Central memory CD4-positive, alpha-beta T cell (primary cell): Measurements from ENCODE around the gene PHYKPL.
"Not testable (repeated sequence)": the region's sequence is repeated elsewhere in the genome, so short reads cannot be mapped to it uniquely, and the experiment has no call there.

ENCODE experiments used
- DNase-seq: peaks from one replicate; pipeline ENCODE4 v3.0.0; 2022

The PHYKPL gene

DNA sequence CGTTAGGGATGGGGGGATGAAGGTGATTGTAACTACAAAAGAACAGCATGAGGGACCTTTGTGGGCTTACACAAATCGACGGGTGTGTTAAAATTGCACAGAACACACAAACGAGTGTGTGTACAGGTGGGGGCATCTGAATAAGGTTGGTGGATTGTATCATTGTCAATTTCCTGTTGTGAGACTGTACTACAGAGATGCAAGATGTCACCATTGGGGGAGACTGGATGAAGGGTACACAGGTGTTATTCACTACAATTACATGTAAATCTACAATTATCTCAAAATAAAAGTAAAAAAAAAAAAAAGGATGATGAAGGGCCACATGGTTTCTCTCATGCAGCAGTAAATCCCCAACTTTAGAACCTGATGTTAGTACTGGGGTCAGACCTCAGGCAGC lies 31.4 kb upstream of the PHYKPL start:
- DNase-seq: no peak

DNA sequence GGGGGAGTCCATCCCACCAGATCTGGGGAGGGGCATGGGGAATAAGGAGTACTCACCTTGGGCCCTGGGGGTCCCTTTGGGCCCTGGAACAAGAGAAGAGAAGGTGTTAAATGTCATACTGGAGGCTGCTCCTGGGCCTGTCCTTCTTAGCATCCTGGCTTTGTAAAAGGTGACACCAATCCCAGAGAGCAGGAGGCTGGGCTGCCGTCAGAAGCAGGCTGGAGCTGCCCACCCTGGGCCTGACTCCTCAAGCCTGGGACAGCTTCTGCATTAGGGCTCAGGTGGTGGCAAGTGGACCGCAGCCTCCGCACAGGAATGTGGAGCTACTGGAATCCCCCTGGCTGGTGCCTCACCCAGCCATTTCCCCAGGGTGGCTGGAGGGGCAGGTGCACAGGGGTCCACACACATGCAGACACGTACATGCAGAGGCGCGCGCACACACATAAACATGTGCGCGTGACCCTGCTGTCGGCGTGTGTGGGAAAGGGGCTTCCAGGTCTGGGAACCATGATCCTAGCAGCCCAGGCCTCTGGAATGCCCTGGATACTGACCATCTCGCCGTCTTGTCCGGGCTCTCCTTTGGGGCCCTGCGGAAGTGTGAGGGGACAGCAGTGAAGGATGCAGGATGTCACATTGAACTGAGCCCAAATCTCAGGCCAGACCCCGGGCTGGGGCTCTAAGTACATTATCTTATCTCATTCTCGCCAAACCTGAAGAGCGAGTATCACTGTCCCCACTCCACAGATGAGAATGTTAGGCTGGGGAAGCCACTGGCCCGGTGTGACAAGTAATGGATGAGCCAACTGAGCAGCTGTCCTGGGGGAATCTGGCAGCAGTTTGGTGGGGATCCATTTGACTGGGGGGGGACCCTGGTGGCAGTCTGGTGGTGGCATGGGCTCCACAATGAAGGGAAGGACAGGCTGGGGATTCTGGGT lies 29.3 kb upstream of the PHYKPL start:
- no peak for DNase-seq

DNA sequence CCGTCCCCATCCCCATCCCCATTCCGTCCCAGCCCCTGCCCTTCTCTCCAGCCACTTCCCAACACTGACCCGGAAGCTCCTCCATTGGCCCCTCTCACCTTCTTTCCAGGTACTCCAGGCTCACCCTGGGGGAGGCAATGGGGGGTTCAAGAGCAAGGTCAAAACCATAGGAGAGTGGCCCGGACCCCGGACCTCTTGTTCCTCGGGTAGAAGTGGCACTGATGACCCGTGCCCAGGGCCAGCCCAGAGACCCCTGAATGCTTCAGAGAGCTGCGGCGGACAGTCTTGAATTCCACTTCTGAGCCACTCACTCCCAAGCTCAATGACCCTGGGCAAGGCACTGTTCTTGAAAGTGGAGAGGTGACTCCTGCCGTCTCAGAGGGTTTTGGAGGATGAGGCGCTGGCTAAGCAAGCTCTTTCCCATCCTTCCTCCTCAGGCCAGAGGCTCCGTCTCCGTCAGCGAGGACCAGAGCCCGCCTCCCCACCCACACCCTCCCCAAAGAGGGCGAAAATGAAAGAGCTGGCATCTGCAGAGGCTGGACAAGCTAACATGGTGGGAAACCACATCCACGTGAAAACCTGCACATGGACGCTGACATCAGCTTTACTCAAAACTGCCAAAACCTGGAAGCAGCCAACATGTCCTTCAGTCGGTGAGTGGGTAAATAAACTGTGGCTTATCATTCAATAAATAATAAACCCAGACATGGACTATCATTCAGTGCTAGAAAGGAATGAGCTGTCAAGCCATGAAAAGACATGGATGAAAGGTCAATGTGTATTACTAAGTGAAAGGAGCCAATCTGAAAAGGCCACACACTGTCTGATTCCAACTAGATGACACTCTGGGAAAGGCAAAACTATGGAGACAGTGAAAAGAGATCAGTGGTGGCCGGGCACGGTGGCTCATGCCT lies 27.3 kb upstream of the PHYKPL start:
- DNase-seq: no peak

DNA sequence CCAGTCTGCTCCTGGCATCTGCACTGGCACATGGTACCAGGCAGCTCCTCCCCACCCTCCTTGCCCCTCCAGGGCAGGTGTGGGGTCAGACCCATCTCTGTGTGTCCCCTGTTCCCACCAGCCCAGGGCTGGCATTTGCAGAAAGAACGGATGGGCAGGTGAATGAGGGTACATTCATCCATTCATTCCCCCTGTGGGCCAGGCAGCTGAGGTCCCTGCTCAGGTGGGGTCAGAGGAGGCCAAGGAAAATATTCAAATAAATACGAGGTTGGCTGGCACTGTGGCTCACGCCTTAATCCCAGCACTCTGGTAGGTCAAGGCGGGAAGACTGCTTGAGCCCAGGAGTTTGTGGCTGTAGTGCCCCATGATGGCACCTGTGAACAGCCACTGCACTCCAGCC lies 25.0 kb upstream of the PHYKPL start:
- DNase-seq: no peak

DNA sequence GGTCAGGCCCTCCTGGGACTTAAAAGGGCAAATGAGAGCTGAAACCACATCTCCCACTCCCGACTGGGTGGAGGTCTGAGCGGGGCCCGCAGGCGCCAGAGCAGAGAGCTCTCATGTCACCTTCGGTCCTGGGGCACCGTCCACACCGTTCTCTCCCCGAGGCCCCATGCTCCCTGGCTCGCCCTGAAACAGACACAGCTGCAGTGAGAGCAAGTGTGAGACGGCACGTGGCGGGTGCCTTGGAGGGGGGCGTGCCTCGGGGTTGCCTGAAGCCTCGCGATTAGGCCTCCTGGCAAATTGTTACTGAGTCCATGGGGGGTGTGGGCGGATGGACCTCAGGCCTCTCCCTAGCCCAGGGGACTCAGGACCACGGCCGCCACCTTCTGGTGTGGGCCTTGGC lies 24.1 kb upstream of the PHYKPL start:
- DNase-seq: no peak

DNA sequence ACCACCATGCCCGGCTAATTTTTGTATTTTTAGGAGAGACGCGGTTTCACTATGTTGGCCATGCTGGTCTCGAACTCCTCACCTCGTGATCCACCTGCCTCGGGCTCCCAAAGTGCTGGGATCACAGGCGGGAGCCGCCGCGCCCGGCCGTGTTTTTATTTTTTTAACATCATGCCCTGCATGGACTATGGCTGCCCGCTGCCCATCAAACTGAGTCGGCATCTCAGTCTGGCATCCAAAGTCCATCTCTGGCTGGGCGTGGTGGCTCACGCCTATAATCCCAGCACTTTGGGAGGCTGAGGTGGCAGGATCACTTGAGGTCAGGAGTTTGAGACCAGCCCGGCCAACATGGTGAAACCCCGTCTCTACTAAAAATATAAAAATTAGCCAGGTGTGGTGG lies 21.0 kb upstream of the PHYKPL start:
- not testable (repeated sequence) for DNase-seq

DNA sequence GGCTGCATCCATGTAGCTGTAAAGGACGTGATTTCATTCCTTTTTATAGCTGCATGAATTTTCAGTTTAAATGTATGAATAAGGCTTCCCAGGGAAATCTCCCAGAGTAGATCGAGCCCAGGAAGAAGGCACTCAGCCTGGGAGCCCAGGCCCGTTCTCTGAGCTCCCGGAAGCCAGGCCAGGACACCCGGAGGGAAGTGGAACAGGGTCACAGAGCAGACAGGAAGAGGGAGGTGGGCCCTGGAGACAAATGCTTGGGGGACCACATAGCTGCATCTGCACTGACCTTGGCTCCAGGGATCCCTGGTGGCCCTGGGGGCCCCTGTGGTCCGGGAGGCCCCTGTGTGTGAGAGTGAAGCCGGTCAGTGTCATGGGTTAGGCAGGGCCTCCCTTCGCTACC lies 19.7 kb upstream of the PHYKPL start:
- no peak for DNase-seq

DNA sequence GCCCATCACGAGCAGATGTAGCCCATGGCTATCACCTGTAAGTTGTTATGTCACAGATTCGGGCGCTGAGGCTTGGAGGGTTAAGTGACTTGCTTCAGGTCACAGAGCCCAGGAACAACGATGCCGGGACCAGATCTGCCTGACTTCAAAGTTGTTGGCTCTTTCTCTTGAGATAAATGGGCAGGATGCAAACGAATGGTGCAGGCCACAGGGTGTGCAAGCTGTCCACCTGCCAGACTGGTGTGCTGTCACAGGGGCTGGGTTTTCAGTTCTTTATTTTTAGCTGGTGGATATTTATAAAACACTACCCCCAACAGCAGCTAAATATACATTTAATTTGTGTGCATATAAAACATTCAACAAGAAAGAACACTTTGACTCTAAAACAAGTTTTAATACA lies 17.7 kb upstream of the PHYKPL start:
- DNase-seq: no peak

DNA sequence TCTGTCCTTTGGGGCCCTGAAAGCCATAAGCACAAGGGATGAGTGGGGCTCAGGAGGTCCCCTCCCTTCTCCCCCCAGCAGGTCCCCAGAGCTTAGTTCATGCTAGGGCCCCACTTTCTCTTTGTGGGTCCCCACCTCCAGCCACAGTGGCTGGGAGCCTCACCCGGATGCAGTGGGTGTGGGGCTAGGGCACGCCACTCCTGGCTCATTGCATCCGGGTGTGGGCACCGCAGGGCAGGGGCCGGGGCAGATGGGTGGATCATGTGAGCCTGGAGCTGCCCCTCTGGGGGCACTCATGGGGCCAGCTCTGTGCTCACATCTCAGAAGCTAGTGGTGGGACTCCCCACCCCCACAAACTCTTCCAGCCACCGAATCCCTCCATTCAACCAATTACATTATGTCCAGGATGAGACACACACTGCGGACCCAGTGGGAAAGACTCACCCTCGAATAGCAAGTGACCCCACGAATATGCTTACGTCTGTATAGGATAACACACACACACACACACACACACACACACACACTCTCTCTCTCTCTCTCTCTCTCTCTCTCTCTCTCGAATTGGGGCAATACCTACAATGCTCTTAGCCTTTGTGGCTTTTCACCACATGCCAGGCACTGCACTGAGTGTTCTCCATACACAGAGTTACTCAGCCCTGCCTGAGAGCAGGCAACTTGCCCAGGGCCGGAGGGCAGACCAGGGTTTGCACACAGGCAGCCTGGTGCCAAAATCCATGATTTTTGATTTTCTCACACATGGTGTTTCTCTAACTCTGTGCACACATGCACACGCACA lies 16.8 kb upstream of the PHYKPL start:
- DNase-seq: peak; percentile 27

DNA sequence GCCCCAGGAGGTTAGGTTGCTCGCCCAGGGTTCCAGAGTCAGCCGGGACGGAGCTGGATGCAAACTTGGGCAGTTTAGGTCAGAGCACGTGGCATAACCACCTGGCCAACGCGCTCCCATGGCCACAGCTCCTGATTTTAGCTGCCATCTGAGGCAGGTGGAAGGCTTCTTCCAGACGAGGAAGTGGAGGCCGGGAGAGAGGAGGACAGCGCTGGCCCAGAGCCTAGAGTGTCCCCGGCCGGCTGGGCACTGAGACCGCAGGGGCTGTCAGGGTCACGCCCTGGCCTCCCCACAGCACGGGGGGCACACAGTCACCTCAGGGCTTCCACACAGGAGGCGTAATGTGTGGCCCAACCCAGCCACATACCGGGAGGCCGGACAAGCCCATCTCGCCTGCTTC lies 16.1 kb upstream of the PHYKPL start:
- DNase-seq: no peak

DNA sequence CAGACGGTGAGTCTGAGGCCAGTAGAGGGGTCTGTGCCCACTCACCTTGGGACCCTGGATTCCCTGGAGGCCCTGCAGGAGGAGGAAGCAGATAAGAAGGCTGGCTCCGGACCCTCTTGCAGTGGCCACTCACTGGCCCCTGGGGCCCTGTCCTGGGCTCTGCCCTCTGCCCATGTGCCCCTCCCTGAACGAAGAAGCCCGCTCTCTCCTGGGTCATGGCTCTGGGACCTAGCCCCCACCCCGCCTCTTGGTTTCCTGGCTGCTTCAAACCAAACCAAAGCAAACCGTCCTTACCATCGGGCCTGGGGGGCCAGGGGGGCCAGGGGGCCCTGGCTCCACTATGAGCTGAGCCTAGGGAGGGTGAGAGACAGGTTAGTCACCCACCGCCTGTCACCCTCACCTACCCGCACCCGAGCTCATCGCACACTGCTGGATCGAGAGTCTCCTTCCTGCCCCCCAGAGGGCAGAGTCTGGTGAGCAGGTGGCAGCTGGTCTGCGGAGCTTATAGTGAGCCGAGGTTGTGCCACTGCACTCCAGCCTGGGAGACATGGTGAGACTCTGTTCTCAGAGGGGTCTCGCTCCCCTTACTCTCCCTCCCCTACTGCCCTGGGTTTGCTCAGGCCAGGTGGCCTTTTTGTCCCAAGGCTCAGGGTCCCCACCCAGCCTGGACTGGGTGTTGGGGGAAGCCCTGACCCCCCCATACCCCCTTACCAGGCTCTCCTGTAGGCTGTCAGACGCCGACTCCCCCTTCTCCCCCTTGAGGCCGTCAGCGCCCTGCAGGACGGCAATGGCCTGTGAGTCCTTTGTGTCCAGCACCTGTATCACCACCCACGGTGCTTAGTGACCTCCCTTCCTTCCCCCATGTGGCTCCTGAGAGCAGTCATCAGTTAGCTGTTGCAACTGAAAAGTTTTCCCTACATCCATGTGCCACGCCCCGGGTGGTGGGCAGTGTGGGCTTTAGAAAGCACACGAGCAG lies 15.2 kb upstream of the PHYKPL start:
- DNase-seq: no peak

DNA sequence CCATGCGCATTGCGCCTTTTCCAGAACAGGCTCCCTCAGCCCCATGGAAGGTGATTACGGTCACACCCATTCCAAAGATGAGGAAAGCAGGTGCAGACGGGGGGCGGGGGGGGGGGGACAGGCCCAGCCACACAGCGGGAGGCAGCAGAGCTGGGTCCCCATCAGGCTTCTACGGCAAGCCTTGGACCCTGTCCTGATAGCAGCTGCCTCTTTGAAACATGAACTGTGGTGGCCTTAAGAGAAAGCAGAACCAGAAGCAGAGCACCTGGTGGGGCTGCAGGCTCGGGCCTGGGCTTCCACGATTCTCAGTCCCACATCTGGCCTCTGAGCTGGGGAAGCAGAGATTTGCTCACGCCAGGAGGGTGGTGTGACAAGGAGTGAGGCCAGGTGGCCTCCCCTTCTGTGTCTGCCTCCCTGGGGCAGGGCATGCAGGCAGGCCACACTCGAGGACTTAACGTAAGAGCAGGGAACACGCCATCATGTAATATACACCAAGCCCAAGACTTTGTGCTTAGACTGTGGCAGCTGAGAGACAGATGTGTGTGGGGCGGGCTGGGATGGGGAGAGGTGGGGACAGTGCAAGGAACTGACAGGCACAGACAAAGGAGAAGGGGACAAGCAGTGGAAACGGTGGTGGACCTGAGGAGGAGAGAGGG lies 14.2 kb upstream of the PHYKPL start:
- no peak for DNase-seq

DNA sequence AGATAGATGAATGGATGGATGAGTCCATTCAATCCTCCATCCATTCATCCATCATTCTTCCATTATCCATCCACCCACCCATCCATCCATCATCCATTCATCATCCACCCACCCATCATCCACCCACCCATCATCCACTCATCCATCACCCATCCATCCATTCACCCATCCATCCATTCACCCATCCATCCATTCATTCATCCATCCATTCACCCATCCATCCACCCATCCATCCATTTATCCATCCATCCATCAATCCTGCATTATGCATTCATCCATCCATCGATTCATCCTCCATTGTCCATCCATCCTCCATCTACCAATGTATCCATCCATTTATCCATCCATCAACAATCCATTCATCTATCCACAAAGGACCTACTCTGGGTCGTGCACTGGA lies 12.8 kb upstream of the PHYKPL start:
- no peak for DNase-seq

DNA sequence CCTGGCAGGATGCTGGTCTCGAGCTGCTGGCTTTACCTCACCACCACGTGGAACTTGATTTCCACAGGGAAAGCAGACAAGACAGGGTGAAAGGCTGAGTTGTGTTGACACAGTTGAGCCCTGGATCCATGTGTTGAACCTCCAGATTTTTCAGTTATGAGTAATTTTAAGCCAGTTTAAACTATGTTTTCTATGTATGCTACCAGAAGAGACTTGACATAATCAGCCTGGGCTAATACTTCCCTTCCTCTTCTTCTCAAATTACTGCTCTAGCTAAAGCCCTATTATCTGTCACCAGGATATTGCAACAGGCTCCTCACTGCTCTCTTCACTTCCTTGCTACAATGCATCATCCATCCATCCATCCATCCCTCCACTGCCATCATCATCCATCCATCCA lies 12.0 kb upstream of the PHYKPL start:
- no peak for DNase-seq

DNA sequence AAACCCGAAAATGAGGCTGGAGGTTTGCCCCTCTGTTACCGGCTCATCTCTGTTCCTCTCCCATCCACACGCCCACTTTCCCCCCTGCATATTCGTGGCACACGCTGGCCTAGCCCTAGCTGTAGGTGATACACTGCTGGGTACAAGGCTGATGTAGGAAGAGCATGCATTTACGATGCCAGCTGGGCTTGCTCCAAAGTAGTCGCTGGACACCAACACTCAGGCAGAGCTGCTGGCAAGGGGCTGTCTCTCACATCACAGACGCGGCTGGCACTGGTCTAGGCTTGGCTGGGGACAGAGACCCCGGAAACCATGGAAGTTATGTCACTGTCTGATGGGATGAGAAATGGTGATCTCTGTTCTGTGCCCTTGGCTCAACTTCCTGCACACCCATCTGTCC lies 9.8 kb upstream of the PHYKPL start:
- no peak for DNase-seq

DNA sequence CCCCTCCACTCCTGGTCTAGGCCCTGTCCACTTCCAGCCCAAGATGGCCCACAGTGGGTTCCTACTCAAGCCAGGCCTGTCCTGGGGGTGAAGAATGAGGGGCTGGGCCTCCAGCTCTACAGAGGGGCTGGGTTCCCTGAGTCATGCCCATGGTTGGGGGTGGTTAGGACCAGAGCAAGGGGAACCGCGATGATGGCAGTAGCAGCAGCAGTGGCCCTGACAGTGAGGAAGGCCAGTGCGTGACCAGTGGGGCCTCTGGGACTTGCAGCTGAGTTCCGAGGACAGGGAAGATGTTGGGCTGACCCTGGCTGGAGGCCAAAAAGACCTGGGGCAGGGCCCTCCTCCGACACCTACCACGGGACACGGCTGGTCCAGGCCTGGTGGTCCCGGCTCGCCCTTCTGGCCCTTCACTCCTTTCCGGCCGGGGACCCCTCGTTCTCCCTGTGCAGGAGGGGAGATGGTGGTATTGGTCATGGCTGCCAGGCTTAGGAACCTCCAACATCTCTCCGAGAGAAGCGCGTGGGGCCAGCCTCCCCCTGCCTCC lies 9.2 kb upstream of the PHYKPL start:
- DNase-seq: no peak

DNA sequence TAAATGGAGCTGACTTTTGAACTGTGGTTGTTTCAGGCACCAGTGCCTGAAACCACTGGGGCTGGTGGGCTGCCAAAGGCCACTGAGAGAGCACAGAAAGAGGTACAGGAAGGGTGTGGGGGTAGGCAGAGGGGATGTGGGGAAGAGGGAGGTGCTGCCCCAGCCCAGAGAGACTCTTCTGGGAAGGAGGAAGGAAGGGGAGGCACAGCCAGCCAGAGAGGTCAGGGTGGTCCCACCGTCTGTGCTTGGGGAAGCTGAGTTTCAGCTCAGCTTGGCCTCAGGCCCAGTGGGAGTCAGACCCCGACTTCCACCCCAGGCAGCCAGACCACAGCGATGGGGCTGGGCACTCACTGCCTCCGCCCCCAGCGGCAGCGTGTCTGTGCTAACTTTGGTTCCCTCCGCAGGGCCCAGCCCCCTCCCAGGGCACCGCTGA lies 8.6 kb upstream of the PHYKPL start:
- no peak for DNase-seq

DNA sequence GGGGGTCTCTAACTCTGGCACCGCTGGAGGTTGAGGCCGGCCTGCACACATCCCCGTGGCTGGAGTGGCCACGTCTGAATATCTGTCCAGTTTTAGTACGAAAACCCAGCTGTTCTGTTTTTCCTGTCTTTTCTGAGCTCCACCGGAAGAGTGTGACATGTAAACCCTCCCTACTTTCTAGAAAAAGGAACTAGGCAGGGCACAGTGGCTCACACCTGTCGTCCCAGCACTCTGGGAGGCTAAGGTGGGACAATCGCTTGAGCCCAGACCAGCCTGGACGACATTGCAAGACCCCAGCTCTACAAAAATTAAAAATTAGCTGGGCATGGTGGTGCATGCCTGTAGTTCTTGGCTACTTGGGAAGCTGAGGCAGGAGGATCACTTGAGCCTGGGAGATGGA lies 8.2 kb upstream of the PHYKPL start:
- DNase-seq: no peak

DNA sequence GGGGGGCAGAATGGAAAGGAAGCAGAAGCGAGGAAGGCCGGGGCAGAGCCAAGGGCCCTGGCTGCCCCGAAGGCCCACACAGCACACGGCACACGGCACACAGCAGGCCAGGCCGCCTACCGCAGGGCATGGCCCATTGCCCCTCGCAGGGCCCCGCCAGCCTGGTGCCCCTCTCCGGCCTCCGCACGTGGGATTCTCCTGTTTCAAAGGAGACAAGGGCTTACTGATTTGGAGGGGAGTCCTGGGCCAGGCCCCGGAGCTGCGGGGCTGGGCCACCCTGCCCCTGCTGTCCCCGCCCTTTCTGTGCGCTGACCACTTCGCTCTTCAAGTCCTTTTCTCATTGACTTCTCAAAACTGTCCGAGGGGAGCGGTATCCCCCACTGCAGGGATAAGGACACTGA lies 7.7 kb upstream of the PHYKPL start:
- DNase-seq: no peak

DNA sequence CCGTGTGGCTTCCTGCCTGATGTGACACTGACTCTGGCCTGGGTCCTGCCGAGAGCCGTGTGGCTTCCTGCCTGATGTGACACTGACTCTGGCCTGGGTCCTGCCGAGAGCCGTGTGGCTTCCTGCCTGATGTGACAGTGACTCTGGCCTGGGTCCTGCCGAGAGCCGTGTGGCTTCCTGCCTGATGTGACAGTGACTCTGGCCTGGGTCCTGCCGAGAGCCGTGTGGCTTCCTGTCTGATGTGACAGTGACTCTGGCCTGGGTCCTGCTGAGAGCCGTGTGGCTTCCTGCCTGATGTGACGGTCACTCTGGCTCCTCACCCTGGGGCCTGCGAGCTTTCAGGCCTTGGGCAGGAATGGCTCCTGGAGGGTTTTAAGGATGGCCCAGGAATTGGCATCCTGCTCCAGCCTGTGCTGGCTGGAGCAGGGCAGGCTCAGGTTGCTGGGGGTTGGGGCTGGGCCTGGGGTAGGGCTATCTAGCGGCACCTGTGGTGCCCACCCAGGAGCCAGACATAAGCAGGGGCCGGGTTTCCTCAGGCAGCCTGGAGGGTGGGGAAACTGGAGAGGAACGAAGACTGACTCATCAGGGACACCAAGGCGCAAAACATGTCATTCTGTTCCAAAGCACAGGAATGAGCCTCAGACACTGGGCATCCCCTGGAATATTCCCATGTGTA lies 7.2 kb upstream of the PHYKPL start:
- not testable (repeated sequence) for DNase-seq
